OCI-LY3 (cell line): ENCODE measurements around the gene POU2F1.

ENCODE experiments used
- H2AFZ ChIP-seq: fragments of 200-600, 300-600 bp; shearing (Covaris generic); 2 replicates; pipeline ENCODE4 v1.6.0; 2014; ENCODE audit warnings: antibody characterized with exemption, low read depth, low read length
- H3K27ac ChIP-seq: fragments of 200-600, 300-600 bp; sonication (generic); 2 replicates; pipeline ENCODE4 v1.5.1; 2014; ENCODE audit warnings: mild to moderate bottlenecking, low read length, moderate library complexity, mixed read lengths
- H3K27me3 ChIP-seq: fragments of 200-600, 300-600 bp; sonication (generic); 2 replicates; pipeline ENCODE4 v1.6.1; 2014; ENCODE audit warnings: low read depth, low read length, mixed read lengths
- H3K36me3 ChIP-seq: fragments of 200-600, 300-600 bp; sonication (generic); replicated peaks from 2 replicates; pipeline ENCODE3; 2014; ENCODE audit warnings: low read depth, low read length, mixed read lengths
- H3K4me1 ChIP-seq: fragments of 300-600, 200-600 bp; sonication (generic); 2 replicates; pipeline ENCODE4 v1.6.1; 2014; ENCODE audit warnings: low read length, mixed read lengths
- H3K4me2 ChIP-seq: fragments of 200-600, 300-600 bp; sonication (generic); 2 replicates; pipeline ENCODE4 v1.6.1; 2014; ENCODE audit warnings: low read length, mixed read lengths
- H3K4me3 ChIP-seq: fragments of 300-600, 200-600 bp; sonication (generic); 2 replicates; pipeline ENCODE4 v1.5.1; 2014; ENCODE audit warnings: antibody characterized with exemption, mild to moderate bottlenecking, low read length, moderate library complexity
- H3K79me2 ChIP-seq: fragments of 300-600, 200-600 bp; shearing (Covaris generic); 2 replicates; pipeline ENCODE4 v1.6.1; 2014; ENCODE audit warnings: mild to moderate bottlenecking, low read length, mixed read lengths
- H3K9ac ChIP-seq: fragments of 300-600, 200-600 bp; shearing (Covaris generic); 2 replicates; pipeline ENCODE4 v1.6.0; 2014; ENCODE audit warnings: mild to moderate bottlenecking, low read length, moderate library complexity
- H3K9me3 ChIP-seq: fragments of 200-600, 300-600 bp; shearing (Covaris generic); 2 replicates; pipeline ENCODE4 v1.6.1; 2014; ENCODE audit warnings: low read length, mixed read lengths; ENCODE audit not compliant: insufficient read depth
- H4K20me1 ChIP-seq: fragments of 200-600, 300-600 bp; sonication (generic); 2 replicates; pipeline ENCODE4 v1.6.1; 2016; ENCODE audit warnings: low read length, mixed read lengths; ENCODE audit not compliant: insufficient read depth
- EZH2phosphoT487 ChIP-seq: fragments of 200-600 bp; shearing (Covaris generic); IDR thresholded peaks from 2 replicates; pipeline ENCODE4 v1.6.1; 2018; ENCODE audit warnings: antibody characterized with exemption, mixed run types, low read depth
- TF ChIP-seq, protein P1 (sequence below): fragments of 200-600, 300-600 bp; sonication (generic); IDR thresholded peaks from 2 replicates; pipeline ENCODE4 v1.5.1; 2014; ENCODE audit warnings: antibody characterized with exemption, low read length, low read depth

Gene POU2F1

GRCh38 chr1:167438171-167439138, 217.8 kb downstream of the POU2F1 start:
- H3K4me3 ChIP-seq: peak overlapping the region; percentile 50; the same call in 1 of the 2 replicates
- H3K4me2 ChIP-seq: peak overlapping the region; percentile 42
- H3K4me1 ChIP-seq: no peaks in the 10 kb centered on the region
- no peak for TF ChIP-seq EZH2phosphoT487
- TF ChIP-seq, protein P1, sequence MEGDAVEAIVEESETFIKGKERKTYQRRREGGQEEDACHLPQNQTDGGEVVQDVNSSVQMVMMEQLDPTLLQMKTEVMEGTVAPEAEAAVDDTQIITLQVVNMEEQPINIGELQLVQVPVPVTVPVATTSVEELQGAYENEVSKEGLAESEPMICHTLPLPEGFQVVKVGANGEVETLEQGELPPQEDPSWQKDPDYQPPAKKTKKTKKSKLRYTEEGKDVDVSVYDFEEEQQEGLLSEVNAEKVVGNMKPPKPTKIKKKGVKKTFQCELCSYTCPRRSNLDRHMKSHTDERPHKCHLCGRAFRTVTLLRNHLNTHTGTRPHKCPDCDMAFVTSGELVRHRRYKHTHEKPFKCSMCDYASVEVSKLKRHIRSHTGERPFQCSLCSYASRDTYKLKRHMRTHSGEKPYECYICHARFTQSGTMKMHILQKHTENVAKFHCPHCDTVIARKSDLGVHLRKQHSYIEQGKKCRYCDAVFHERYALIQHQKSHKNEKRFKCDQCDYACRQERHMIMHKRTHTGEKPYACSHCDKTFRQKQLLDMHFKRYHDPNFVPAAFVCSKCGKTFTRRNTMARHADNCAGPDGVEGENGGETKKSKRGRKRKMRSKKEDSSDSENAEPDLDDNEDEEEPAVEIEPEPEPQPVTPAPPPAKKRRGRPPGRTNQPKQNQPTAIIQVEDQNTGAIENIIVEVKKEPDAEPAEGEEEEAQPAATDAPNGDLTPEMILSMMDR: no peak
- H4K20me1 ChIP-seq: no peaks in the 10 kb centered on the region
- no peaks in the 10 kb centered on the region for H3K36me3 ChIP-seq
- H3K9me3 ChIP-seq: no peaks in the 10 kb centered on the region
- H3K27ac ChIP-seq: no peak overlapping the region
- no peaks in the 10 kb centered on the region for H3K79me2 ChIP-seq
- peaks cover 28% of the 10 kb centered on the region for H3K27me3 ChIP-seq
- no peak overlapping the region for H3K9ac ChIP-seq
- no peak overlapping the region for H2AFZ ChIP-seq

DNA sequence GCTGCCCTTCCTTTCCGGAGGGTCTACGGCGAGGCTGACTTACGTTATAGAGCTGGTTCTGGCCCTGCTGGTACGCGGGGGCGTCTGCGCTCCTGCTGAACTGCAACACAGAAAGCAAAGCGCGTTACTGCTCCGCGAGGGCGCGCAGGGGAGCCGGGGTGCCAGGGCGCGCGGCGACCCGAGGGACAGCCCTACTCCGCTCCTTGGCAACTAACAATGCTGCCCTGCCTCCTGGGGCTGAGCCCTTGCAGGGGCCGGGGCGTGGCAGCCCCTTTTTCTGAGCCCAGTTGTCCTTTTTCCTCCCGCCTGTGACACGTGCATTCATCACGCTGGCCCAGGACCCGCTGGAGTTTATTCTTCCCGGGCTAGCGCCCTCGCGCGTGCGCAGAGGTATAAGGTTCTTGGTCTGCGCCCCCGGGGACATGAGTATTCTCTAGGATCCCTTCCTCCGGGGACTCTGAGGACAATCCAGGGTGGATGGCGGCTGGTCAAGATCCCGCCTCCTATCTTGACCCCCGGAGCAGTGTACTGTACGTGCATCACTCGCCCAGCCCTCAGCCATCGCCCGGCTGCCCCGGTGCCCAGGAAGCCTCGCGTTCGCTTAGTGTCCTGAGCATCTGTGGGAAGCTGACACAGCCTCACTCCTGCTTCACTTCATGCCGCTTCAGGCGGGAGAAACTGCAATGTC, 218.8 kb downstream of the POU2F1 start:
- Histone ChIP-seq H3K36me3 (no peaks in the 10 kb centered on the region), H3K9ac (no peak overlapping the region), H3K79me2 (no peaks in the 10 kb centered on the region), H3K27me3 (peaks cover 26% of the 10 kb centered on the region), H3K27ac (no peak overlapping the region), H3K4me2 (peak overlapping the region; percentile 42), H3K9me3 (no peaks in the 10 kb centered on the region), H2AFZ (no peak overlapping the region), H4K20me1 (no peaks in the 10 kb centered on the region), H3K4me1 (no peaks in the 10 kb centered on the region), H3K4me3 (peak overlapping the region; percentile 50)
- TF ChIP-seq, protein P1: no peak
- no peak for TF ChIP-seq EZH2phosphoT487

DNA sequence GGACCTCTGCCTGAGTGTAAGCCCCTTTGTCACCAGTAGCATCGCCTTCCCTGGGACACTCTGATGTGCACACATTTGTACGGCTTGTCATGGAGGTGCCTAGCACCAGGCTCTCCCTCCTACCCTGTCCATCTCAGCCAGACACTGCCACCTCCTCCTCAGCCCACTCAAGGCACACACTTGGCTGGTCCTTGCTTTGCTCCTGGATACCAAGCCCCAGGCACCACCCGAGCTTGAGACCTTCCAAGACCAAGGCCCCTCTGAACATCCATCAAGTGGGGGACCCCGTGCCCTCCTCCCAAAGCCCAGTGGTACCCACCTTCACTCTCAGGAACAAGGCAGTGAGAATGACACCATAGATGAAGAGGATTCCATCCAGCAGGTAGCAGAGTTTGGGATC, 219.7 kb downstream of the POU2F1 start:
- Histone ChIP-seq H2AFZ (no peak overlapping the region), H3K9ac (no peak overlapping the region), H4K20me1 (no peaks in the 10 kb centered on the region), H3K4me1 (no peaks in the 10 kb centered on the region), H3K27ac (no peak overlapping the region), H3K27me3 (peaks cover 26% of the 10 kb centered on the region), H3K36me3 (no peaks in the 10 kb centered on the region), H3K4me3 (no peak overlapping the region), H3K9me3 (no peaks in the 10 kb centered on the region), H3K79me2 (no peaks in the 10 kb centered on the region), H3K4me2 (no peak overlapping the region)
- TF ChIP-seq, protein P1: no peak
- no peak for TF ChIP-seq EZH2phosphoT487

DNA sequence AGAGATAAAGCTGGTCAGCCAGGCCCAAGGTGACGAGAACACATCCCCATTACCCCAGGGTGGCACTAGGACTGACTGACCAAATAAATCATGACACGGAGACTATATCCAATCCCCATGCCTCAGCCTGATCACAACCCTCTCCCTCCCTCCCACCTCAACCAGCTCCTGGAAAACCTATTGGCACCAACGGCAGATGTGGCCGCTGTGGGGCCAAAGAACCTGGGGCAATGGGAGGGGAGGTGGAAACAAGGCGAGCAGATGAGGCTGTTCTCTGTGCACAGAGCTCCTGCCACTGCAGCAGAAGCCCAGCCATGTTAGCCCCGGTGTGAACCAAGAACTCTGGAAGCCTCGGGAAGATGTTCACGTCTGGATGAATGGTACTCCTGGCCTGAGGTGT, 220.1 kb downstream of the POU2F1 start:
- TF ChIP-seq EZH2phosphoT487: no peak
- TF ChIP-seq, protein P1: no peak
- Histone ChIP-seq H3K9ac (no peak overlapping the region), H3K27ac (no peak overlapping the region), H2AFZ (no peak overlapping the region), H3K4me1 (no peaks in the 10 kb centered on the region), H3K79me2 (no peaks in the 10 kb centered on the region), H4K20me1 (no peaks in the 10 kb centered on the region), H3K9me3 (no peaks in the 10 kb centered on the region), H3K36me3 (no peaks in the 10 kb centered on the region), H3K4me2 (no peak overlapping the region), H3K27me3 (peaks cover 22% of the 10 kb centered on the region), H3K4me3 (no peak overlapping the region)
